Lower lobe of right lung (tissue), 2 donors: ENCODE results near the gene GET4. TPM values are rescaled to one million over a fixed set of nuclear protein-coding genes. Genes with fewer than 3 reads are reported as not detected.

Experiments used
- ATAC-seq, 2 donors: fragments of 200-7000 bp; cut with Tn5 transposase; one replicate each; pipeline ENCODE4 v1.9.1; 2020 to 2022; ENCODE audit warnings: mild to moderate bottlenecking in 2 of 2, moderate library complexity in 2 of 2
- DNase-seq: peaks from one replicate; pipeline ENCODE4 v3.0.0-alpha.2; 2020
- H3K27ac ChIP-seq: fragments of 200-600 bp; one replicate; pipeline ENCODE4 v1.8.0; 2022
- H3K27me3 ChIP-seq: fragments of 200-600 bp; one replicate; pipeline ENCODE4 v1.8.0; 2022; ENCODE audit warnings: low read depth
- H3K36me3 ChIP-seq: fragments of 200-600 bp; one replicate; pipeline ENCODE4 v1.8.0; 2022; ENCODE audit warnings: mild to moderate bottlenecking
- H3K4me1 ChIP-seq: fragments of 200-600 bp; one replicate; pipeline ENCODE4 v1.8.0; 2022
- H3K4me3 ChIP-seq: fragments of 200-600 bp; one replicate; pipeline ENCODE4 v1.8.0; 2022; ENCODE audit warnings: mild to moderate bottlenecking
- H3K9me3 ChIP-seq: fragments of 200-600 bp; one replicate; pipeline ENCODE4 v1.8.0; 2022
- CTCF ChIP-seq: fragments of 200-600 bp; IDR thresholded peaks from one replicate; pipeline ENCODE4 v1.8.0; 2022; ENCODE audit warnings: antibody characterized with exemption, mild to moderate bottlenecking
- intact Hi-C: fragments of 100-400 bp; cut with DNase I; formaldehyde crosslinking; loops from one replicate; pipeline ENCODE4 v1.11.0; 2022
- total RNA-seq: library from RNA; stranded (reverse); fragmentation: NEBNext Ultra II Directional; extraction: Animal tissue kit (Norgen Biotek cat#: 25700); gene quantifications from one replicate; pipeline ENCODE4 v1.2.1, GENCODE V29; 2021
- donor health status: DM: no; HTN: yes; CAD: no; lungs with severe emphysema.

The GET4 gene
- total RNA-seq, 1 donor from 2014 or later, result 31.7 TPM

- DNase-seq (no peak), ATAC-seq (no peak)
- Histone ChIP-seq H3K4me1 (peaks cover 52% of the 10 kb centered on the region), H3K36me3 (peaks cover 37% of the 10 kb centered on the region), H3K27ac (peak overlapping the region; percentile 89), H3K27me3 (no peaks in the 10 kb centered on the region), H3K9me3 (no peaks in the 10 kb centered on the region), H3K4me3 (peak overlapping the region; percentile 54)
- no peak for TF ChIP-seq CTCF
- intact Hi-C loops, result no loop called here
Measured at GRCh38 chr7:875476-876076, 778 bp upstream of the GET4 start.

GRCh38 chr7:876972-877311, 588 bp downstream of the GET4 start:
- intact Hi-C loops, result no loop called here
- Histone ChIP-seq H3K4me3 (peak overlapping the region; percentile 68), H3K4me1 (peaks cover 52% of the 10 kb centered on the region), H3K9me3 (no peaks in the 10 kb centered on the region), H3K27ac (peak overlapping the region; percentile 82), H3K36me3 (peaks cover 23% of the 10 kb centered on the region), H3K27me3 (no peaks in the 10 kb centered on the region)
- DNase-seq (no peak), ATAC-seq (peak; percentile 3 to 21)
- TF ChIP-seq CTCF, result no peak

- peak overlapping the region; percentile 68 for H3K4me3 ChIP-seq
- H3K27ac ChIP-seq, result peak overlapping the region; percentile 82
- intact Hi-C loops, result no loop called here
- no peaks in the 10 kb centered on the region for H3K27me3 ChIP-seq
- no peak for TF ChIP-seq CTCF
- H3K36me3 ChIP-seq, result peaks cover 17% of the 10 kb centered on the region
- H3K4me1 ChIP-seq, result peaks cover 52% of the 10 kb centered on the region
- no peaks in the 10 kb centered on the region for H3K9me3 ChIP-seq
- ATAC-seq (peak; percentile 2), DNase-seq (no peak)
Measured at GRCh38 chr7:877312-878232, 1.2 kb downstream of the GET4 start.

- H3K4me1 ChIP-seq, result peaks cover 39% of the 10 kb centered on the region
- no peak overlapping the region for H3K4me3 ChIP-seq
- H3K9me3 ChIP-seq, result no peaks in the 10 kb centered on the region
- ATAC-seq, result no peak
- no peak overlapping the region for H3K27ac ChIP-seq
- intact Hi-C loops, result no loop called here
- H3K36me3 ChIP-seq, result peaks cover 14% of the 10 kb centered on the region
- H3K27me3 ChIP-seq, result no peaks in the 10 kb centered on the region
- no peak for DNase-seq
- no peak for TF ChIP-seq CTCF
Measured at GRCh38 chr7:879093-879492, 2.7 kb downstream of the GET4 start.

- no peak for TF ChIP-seq CTCF
- DNase-seq (no peak), ATAC-seq (no peak)
- intact Hi-C loops, result no loop called here
- H3K4me1 ChIP-seq, result peaks cover 32% of the 10 kb centered on the region
- H3K27me3 ChIP-seq, result no peaks in the 10 kb centered on the region
- H3K27ac ChIP-seq, result no peak overlapping the region
- no peak overlapping the region for H3K4me3 ChIP-seq
- H3K36me3 ChIP-seq, result peaks cover 13% of the 10 kb centered on the region
- H3K9me3 ChIP-seq, result no peaks in the 10 kb centered on the region
Measured at GRCh38 chr7:879706-880105, 3.4 kb downstream of the GET4 start.
